Activated CD4-positive, CD25-positive, alpha-beta regulatory T cell treated with anti-CD3 and anti-CD28 coated beads, Interleukin-2, amount 50 U/mL, for 24 hours (primary cell): ENCODE measurements around the gene HSD11B2.

Experiments
- ATAC-seq, 2 donors: fragments of 150-1000 bp; cut with Tn5 transposase; one replicate each; pipeline ENCODE4 v1.10.0; 2021; ENCODE audit warnings: mild to moderate bottlenecking in 1 of 2, moderate library complexity in 1 of 2

HSD11B2 gene

GRCh38 chr16:67436640-67437193 lies 5.8 kb downstream of the HSD11B2 start:
- no peak for ATAC-seq

DNA sequence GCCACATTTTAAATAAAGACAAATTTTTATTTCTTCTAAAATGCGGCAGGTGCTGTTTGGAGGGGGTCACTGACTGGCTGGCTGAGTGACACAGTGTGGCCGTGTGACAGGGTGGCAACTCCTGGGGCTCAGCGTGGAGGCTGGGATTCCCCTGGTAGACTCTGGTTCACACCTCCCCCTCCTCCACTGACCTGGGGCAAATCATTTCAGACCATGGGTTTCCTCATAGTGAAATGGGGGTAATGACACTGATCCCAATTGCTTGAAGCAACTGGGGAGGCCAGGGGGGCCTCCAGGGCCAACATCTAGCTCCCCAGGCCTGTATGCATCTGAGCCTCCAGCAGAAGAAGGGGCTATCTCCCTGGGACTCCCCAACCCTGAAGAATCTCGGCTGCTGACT lies 6.6 kb downstream of the HSD11B2 start:
- peak in 1 of 2 donors; percentile 48 for ATAC-seq

- no peak for ATAC-seq
These were observed 7.3 kb downstream of the HSD11B2 start for GRCh38 chr16:67438098-67438791.

DNA sequence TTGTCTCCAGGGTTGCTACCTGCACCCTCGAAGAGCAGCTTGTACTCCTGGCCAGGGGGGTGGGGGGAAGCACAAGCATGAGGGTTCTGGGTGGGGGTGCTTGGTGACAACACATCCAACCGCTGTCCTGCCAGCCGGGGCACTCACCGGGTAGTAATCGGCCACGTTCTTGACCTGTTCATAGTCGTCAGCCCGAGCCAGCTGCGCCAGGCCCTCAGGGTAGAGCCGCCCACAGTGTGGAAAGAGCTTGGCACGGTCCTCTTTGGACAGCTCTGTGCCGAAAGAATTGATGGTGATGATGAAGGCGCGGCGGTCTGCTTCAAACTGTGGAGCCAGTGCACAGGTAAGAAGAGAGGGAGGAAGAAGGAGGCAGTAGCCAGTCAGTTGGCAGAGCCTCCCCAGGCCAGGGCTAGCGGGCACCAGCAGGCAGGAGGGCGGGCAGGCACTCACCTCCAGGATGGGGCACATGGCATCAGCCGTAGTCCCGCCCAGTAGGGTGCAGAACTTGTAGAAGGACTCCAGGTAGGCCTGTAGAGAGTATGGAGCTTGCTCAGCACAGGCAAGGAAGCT lies 8.0 kb downstream of the HSD11B2 start:
- ATAC-seq: no peak

DNA sequence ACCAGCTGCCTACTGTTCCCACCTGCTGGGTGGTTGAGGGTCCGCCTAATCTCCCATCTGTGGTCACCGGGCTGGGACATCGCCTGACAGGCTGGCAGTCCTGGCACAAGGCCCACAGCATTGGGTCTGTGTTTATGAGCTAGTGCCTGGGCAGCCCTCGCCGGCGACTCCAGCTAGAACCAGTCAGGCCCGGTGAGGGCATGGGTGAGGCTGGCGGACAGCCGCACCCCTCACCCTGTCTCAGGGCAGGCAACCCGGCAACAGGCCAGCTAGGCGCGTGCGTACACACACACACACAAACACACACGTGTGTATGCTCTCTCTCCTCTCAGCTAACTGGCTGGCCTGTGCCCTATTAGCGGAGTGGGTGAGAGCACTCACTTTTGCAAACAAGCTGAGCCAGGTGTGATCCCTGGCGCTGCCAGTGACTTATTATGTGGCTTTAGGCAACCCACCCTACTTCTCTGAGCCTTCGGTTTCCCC lies 10.4 kb downstream of the HSD11B2 start:
- ATAC-seq: no peak

GRCh38 chr16:67441907-67442306 lies 11.0 kb downstream of the HSD11B2 start:
- ATAC-seq: no peak

DNA sequence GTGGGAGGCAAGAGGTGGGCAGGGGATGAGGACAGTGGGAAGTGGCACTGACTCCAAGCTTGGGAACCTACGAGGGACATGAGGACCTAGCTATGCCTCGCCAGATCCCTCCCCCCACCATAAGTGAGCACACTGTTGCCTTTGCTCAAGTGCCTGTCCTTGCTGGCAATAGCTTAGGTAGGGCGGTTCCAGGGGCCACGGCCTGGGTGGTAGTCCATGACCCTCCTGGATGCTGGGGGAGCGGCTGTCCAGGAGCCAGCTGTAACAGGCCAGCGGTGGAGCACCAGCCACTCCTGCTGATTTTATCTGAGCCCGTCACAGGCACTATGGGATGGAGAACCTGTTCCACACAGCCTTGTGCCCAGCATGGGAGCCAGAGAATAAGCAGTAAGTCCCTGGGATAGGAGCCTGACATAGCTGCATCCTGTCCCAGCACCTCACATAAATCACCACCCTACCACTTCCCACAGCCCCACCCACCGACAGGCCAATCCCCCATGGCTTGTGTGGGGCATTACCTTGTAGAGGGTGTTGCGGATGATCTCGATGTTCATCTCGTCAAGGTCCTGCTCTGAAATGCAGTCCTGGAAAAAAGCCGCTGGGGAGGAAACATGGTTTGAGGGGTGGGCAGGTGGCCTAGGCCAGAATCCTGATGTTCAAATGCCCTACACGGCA lies 11.8 kb downstream of the HSD11B2 start:
- ATAC-seq: no peak

- no peak for ATAC-seq
These were observed 12.3 kb downstream of the HSD11B2 start for GRCh38 chr16:67443265-67443664.

- ATAC-seq: no peak
These were observed 13.6 kb downstream of the HSD11B2 start for GRCh38 chr16:67444259-67445125.

- ATAC-seq: no peak
These were observed 14.2 kb downstream of the HSD11B2 start for GRCh38 chr16:67445126-67445426.

- ATAC-seq: no peak
These were observed 14.6 kb downstream of the HSD11B2 start for GRCh38 chr16:67445441-67445912.

DNA sequence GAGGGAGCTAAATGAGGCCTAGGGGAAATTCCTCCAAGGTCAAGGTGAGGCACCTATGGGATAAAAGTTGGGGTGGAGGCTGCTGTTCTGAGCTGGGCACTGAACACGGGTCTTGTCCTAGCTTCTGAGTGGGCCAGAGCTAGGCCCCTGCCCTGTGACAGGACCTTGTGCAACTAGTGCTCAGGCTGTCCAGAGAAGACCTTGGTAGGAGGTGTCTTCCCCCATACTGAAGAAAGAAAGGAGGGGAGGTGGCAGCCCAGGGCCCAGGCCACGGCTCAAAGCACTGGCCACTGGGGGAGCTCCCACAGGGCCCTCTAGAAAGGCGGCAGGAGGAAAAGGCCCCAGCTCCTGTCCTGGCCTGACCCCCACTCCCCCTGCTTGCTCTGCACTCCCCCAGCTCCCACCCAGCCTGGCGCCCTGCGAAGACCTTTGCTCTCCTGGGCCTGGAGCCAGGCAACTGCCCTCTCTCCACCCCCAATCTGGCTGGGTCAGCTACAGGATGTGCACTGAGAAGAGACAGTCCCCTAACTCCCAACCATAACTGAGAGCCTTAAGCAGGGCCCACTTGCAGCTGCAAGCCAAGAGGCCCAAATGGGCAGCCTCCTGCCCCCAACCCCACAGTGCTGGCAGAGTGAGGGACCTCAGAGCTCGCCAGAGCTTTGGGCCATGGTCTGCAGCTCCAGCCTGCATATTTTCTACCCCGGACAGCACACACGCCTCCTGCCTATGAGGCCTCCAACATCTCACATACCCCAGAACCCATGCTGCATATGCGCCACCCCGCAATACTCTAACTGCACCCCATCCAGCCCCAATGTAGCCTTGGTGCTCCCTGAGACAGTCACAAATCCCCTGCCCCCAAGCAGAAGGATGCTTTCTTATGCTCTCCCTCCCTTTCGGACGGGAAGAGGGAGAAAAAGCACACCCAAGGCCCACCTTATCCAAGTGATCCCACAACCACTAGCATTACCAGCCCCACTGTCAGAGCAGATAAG lies 15.3 kb downstream of the HSD11B2 start:
- no peak for ATAC-seq

DNA sequence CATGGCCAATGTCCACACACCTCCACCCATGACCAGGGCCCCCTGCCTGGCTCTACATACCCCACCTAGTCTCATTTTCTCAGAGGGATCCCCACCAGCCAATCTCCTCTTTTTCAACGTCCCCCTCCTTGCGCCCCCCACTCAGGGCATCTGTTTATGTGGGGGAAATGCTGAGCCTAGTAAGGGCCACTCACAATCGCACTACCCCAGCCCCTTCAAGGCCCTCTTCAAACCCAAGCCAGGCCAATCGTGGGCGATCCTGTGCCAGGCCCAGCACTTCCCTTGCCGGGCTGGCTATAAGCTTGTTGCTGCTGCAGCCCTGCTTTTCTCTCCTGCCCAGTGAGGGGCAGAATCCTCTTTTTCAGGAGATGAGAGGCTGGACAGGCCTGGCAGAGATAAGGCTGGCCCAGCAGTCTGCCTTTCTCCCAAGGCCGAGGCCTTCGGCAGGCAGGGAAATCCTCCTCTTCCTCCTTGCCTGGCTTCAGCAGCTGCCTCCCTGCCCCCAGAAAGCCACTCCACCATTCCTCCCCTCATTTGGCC lies 16.1 kb downstream of the HSD11B2 start:
- ATAC-seq: no peak

GRCh38 chr16:67447508-67448076 lies 16.7 kb downstream of the HSD11B2 start:
- ATAC-seq: peak; percentile 76 to 89

GRCh38 chr16:67448580-67448979 lies 17.7 kb downstream of the HSD11B2 start:
- ATAC-seq: no peak

- no peak for ATAC-seq
These were observed 18.4 kb downstream of the HSD11B2 start for GRCh38 chr16:67449336-67449735.

DNA sequence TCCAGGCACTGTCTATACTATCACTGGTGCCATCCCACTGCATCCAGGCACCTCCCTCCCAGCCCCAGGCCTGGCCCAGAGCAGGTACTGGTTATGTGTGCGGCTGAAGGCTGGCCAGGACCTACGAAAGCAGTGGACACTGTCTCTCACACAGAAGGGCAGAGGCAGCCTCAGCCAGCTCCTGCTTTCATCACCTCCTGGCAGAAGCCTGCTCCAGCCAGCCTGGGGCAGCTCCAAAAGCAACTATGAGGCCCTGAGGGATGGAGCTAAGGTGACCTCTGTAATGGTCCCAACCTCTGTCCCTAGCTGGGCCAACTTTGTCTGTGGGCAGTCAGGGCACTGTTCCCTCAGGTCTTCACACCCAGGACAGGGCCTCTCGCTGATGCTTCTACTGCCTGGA lies 18.8 kb downstream of the HSD11B2 start:
- no peak for ATAC-seq

DNA sequence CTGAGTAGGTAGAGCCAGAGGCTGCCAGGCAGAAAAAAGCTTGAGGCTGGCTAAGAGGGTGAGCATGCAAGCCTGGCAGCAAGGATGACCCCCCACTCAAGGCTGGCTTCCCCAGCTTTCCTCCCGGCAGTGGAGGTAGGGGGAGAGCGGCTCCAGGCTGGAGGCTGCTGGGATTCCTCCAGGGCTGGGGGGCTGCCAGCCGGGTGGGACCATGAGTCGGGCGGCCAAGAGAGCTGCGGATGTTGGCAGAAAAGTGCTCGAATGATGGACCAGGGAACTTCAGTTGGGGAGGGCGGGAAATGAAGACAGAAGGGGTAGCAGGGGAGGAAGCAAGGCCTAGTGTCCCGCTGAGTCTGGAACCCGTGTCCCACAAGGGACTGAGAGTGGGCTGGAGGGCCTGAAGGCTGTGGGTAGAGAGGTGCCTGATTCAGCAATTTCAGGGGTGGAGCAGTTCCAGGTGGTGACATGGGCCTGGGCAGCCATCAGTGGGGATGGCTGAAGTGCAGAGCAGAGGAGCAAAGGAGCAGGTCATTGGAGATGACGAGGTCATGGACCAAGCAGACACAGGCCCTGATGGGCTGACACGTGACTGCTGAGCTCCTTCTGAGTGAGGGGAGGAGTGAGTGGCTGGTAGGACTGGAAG lies 20.3 kb downstream of the HSD11B2 start:
- ATAC-seq: no peak

DNA sequence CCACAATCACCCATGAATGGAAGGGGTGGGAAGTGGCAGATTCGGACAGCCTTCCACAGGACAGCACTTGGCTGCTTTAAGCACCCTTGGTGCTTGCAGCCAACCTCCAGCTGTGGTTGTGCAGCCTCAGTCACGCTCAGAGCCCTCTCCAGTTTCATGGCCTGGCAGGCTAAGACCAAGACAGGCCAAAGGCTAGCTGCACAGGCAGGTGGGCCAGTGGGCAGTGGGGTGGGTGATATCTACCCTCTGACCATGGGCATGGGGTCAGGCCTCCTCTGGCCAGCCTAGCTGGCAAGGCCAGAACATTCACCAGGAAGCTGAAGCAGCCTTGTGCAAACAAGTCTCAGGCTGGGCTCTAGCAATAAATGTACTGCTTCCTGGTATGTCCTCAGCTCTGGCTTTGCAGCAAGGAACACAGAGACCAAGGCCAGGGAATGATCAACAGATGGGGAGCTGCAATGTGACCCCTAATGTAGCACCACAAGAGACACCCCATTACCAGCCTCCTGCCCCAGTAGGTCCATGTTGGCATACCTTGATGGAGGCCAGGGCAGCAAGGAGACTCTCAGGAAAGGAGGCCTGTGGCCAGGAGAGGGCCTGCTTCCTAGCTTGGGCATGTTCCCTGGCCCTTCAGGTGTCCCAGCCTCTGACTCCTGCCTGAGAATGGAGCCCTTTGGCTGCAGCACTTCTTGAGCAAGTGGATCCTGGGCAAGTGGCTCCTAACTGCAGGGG lies 20.9 kb downstream of the HSD11B2 start:
- no peak for ATAC-seq

DNA sequence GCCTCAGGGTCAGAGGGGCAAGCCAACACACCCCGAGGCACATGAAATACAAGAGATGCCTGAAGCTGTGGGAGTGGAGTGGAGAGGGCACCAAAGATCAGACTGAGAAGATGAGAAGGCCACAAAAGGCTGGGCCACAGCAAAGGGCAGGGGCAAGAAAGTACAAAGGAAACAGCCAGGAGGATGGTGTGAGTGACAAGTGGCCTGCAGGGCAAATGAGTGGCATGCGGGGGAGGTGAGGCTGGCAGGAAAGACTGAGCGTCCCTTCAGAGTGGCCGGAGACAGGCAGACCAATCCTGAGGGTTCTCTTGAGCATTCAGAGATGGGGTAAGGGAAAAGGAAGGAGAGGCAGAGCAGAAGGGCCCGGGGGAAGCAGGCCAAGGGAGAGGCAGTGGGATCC lies 23.2 kb downstream of the HSD11B2 start:
- no peak for ATAC-seq
